ENCODE measurements around the gene LEMD2. TPM values are rescaled to one million over a fixed set of nuclear protein-coding genes. Genes with fewer than 3 reads are reported as not detected.
A peak's percentile ranks its signal among the peaks of the same experiment; 100 is the strongest.

The LEMD2 gene
- total RNA-seq, 1 experiment from 2014 or later: 50.1 TPM

- no peak for DNase-seq
- Histone ChIP-seq H3K9me3 (replicated peaks) (no peaks in the 10 kb centered on the region), H3K36me3 (no peaks in the 10 kb centered on the region), H3K27ac (no peak overlapping the region), H3K27me3 (peaks cover 21% of the 10 kb centered on the region), H3K4me1 (no peaks in the 10 kb centered on the region), H3K4me3 (no peak overlapping the region)
Measured at GRCh38 chr6:33824461-33825154, 35.7 kb upstream of the LEMD2 start.

DNA sequence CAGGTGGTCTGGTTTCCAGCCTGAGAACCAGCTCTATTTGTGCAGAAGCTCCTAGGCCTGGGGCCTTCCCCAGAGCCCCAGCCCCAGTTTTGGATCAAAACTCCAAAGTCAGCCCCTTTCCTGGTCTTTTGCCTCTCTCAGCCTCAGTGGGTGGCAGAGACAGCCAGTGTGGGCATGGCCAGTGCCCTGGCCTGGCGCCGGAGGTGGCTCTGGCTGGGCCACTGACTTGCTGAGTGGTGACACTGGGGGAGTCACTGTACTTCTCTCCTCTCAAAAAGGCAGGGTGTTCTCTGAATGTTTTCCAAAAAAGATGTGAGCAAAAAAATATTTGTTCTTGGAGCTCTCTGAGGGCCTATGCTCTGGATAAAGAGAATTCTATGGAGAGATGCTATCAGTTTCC is 34.9 kb upstream of the LEMD2 start:
- no peak overlapping the region for H3K27ac ChIP-seq
- no peak overlapping the region for H3K4me3 ChIP-seq
- no peak for DNase-seq
- H3K36me3 ChIP-seq: no peaks in the 10 kb centered on the region
- H3K9me3 ChIP-seq (replicated peaks): no peaks in the 10 kb centered on the region
- no peaks in the 10 kb centered on the region for H3K4me1 ChIP-seq
- H3K27me3 ChIP-seq: peaks cover 19% of the 10 kb centered on the region

- peak; percentile 24 to 44 for DNase-seq
- Histone ChIP-seq H3K4me1 (no peaks in the 10 kb centered on the region), H3K27me3 (peaks cover 19% of the 10 kb centered on the region; the same call in 1 of the 2 replicates), H3K9me3 (replicated peaks) (no peaks in the 10 kb centered on the region), H3K4me3 (no peak overlapping the region), H3K27ac (no peak overlapping the region), H3K36me3 (no peaks in the 10 kb centered on the region)
Measured at GRCh38 chr6:33822575-33823395, 33.9 kb upstream of the LEMD2 start.

- no peak for DNase-seq
- no peaks in the 10 kb centered on the region for H3K36me3 ChIP-seq
- H3K4me1 ChIP-seq: no peaks in the 10 kb centered on the region
- H3K4me3 ChIP-seq: no peak overlapping the region
- peaks cover 16% of the 10 kb centered on the region; the same call in 1 of the 2 replicates for H3K27me3 ChIP-seq
- H3K27ac ChIP-seq: no peak overlapping the region
- no peaks in the 10 kb centered on the region for H3K9me3 ChIP-seq (replicated peaks)
Measured at GRCh38 chr6:33820784-33821520, 32.0 kb upstream of the LEMD2 start.

- Histone ChIP-seq H3K9me3 (replicated peaks) (no peaks in the 10 kb centered on the region), H3K27me3 (peaks cover 15% of the 10 kb centered on the region; the same call in 1 of the 2 replicates), H3K4me3 (no peak overlapping the region), H3K27ac (no peak overlapping the region), H3K4me1 (no peaks in the 10 kb centered on the region), H3K36me3 (no peaks in the 10 kb centered on the region)
- no peak for DNase-seq
Measured at GRCh38 chr6:33820243-33820642, 31.3 kb upstream of the LEMD2 start.

DNA sequence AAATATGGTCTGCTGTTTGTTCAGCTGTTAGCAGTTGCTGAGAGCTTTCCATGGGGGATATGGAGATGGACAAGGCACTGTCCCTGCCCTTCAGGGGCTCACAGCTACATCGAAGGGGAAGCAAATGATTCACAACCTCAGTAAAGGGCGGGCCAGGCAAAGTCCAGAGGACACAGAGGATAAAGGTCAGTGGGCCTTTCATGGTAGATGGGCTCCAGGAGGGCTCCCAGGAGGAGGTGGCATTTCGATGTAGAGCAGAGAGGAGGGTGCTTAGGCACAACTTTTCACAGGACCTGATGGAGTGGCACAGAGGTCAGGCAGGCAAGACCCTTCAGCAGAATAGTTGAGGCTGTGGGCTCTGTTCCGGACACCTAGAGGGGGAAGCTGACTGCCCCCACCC is 30.1 kb upstream of the LEMD2 start:
- Histone ChIP-seq H3K4me1 (no peaks in the 10 kb centered on the region), H3K27me3 (0 out of 2 replicates have a peak, but pooled peaks cover 12% of the 10 kb centered on the region), H3K36me3 (no peaks in the 10 kb centered on the region), H3K4me3 (no peak overlapping the region), H3K27ac (no peak overlapping the region), H3K9me3 (replicated peaks) (no peaks in the 10 kb centered on the region)
- no peak for DNase-seq

DNA sequence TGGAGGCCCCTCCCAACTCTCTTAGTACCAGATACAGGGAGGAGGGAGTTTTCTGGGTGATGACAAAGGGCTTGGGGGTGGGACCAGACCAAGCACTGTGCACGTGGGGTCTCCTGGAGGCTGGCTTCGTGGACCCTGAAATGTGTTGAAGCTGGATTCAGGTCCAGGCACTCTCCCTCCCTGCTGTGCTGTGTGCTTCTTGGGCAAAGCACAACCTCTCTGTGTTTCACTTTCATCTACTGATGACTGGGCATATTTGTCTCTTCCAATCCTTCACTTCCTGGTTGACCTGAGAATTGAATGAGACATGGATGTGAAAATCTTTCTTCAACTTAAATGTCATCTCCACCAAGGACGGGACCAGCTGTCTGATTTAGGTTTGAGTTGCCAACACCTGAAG is 29.4 kb upstream of the LEMD2 start:
- Histone ChIP-seq H3K4me1 (no peaks in the 10 kb centered on the region), H3K27me3 (0 out of 2 replicates have a peak, but pooled peaks cover 6% of the 10 kb centered on the region)
- DNase-seq: no peak

GRCh38 chr6:33817489-33817888 is 28.6 kb upstream of the LEMD2 start:
- Histone ChIP-seq H3K4me1 (no peaks in the 10 kb centered on the region), H3K27me3 (0 out of 2 replicates have a peak, but pooled peaks cover 6% of the 10 kb centered on the region), H3K36me3 (no peaks in the 10 kb centered on the region), H3K4me3 (no peak overlapping the region), H3K9me3 (replicated peaks) (no peaks in the 10 kb centered on the region), H3K27ac (no peak overlapping the region)
- DNase-seq: no peak

More for the DNA sequence above, 29.4 kb upstream of the LEMD2 start:
- Histone ChIP-seq H3K36me3 (no peaks in the 10 kb centered on the region), H3K9me3 (replicated peaks) (no peaks in the 10 kb centered on the region), H3K4me3 (no peak overlapping the region), H3K27ac (no peak overlapping the region)

- H3K9me3 ChIP-seq (replicated peaks): no peaks in the 10 kb centered on the region
- no peaks in the 10 kb centered on the region for H3K4me1 ChIP-seq
- H3K36me3 ChIP-seq: no peaks in the 10 kb centered on the region
- H3K27me3 ChIP-seq: 0 out of 2 replicates have a peak, but pooled peaks cover 3% of the 10 kb centered on the region
- H3K27ac ChIP-seq: no peak overlapping the region
- no peak for DNase-seq
- no peak overlapping the region for H3K4me3 ChIP-seq
Measured at GRCh38 chr6:33816911-33817310, 28.0 kb upstream of the LEMD2 start.

DNA sequence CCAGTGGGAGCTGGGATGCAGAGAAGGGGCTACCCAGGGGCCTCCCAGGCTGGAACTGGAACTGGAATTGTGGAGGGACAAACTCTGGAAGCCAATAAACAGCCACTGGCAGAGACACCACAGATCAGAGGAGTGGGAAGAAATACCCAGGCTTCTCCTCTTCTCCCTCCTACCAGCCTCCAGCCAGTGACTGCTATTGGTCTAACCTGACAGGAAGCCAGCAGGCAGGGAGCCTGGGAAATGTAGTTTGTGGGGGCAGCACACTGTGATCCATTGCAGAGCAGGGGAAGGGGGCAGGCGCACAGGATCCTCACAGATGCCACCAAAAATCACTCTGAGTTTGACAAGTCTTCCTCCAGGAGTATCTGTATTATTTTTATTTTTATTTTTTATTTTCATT is 26.9 kb upstream of the LEMD2 start:
- H3K36me3 ChIP-seq: no peaks in the 10 kb centered on the region

GRCh38 chr6:33813990-33814985 is 25.4 kb upstream of the LEMD2 start:
- H3K27ac ChIP-seq: no peak overlapping the region
- 0 out of 2 replicates have a peak, but pooled peaks cover 3% of the 10 kb centered on the region for H3K27me3 ChIP-seq
- no peak for DNase-seq
- H3K4me1 ChIP-seq: peaks cover 9% of the 10 kb centered on the region
- H3K9me3 ChIP-seq (replicated peaks): no peaks in the 10 kb centered on the region
- H3K36me3 ChIP-seq: no peaks in the 10 kb centered on the region
- no peak overlapping the region for H3K4me3 ChIP-seq

More for the DNA sequence above, 26.9 kb upstream of the LEMD2 start:
- Histone ChIP-seq H3K4me1 (peaks cover 2% of the 10 kb centered on the region; the same call in 1 of the 2 replicates), H3K4me3 (no peak overlapping the region), H3K27me3 (0 out of 2 replicates have a peak, but pooled peaks cover 3% of the 10 kb centered on the region), H3K9me3 (replicated peaks) (no peaks in the 10 kb centered on the region), H3K27ac (no peak overlapping the region)
- peak; percentile 43 to 53 for DNase-seq

GRCh38 chr6:33813246-33813904 is 24.4 kb upstream of the LEMD2 start:
- Histone ChIP-seq H3K4me1 (peaks cover 18% of the 10 kb centered on the region), H3K27me3 (0 out of 2 replicates have a peak, but pooled peaks cover 1% of the 10 kb centered on the region), H3K9me3 (replicated peaks) (no peaks in the 10 kb centered on the region), H3K27ac (no peak overlapping the region), H3K4me3 (no peak overlapping the region), H3K36me3 (no peaks in the 10 kb centered on the region)
- DNase-seq: no peak

- no peak overlapping the region for H3K4me3 ChIP-seq
- H3K27ac ChIP-seq: no peak overlapping the region
- H3K4me1 ChIP-seq: peaks cover 25% of the 10 kb centered on the region
- DNase-seq: peak; percentile 59 to 77
- no peaks in the 10 kb centered on the region for H3K27me3 ChIP-seq
- no peaks in the 10 kb centered on the region for H3K9me3 ChIP-seq (replicated peaks)
- H3K36me3 ChIP-seq: no peaks in the 10 kb centered on the region
Measured at GRCh38 chr6:33812669-33813068, 23.7 kb upstream of the LEMD2 start.

Data from SJCRH30 (cell line).